ENCODE measurements around the gene FRMPD4.

Gene FRMPD4

DNA sequence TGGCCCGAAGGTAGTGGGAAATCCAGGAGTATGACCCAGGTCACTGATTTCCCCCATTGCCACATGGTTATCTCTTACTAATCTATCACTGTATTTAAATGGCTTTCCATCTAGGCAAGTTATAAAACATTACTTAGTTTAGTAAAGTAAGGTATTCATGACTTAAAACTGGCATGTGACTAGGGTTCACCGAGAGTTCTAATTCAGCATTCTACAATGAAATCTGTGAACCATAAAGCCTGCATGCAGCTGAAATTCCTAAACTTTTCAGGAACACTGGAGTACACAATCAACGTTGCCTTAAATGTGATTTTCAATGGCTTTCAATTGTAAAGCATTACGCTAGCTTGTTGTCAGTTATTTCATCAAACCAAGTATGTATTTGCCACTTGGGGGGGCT, 630.2 kb downstream of the FRMPD4 start:
- DNase-seq (ENCODE audit: low read depth) = no peak

DNA sequence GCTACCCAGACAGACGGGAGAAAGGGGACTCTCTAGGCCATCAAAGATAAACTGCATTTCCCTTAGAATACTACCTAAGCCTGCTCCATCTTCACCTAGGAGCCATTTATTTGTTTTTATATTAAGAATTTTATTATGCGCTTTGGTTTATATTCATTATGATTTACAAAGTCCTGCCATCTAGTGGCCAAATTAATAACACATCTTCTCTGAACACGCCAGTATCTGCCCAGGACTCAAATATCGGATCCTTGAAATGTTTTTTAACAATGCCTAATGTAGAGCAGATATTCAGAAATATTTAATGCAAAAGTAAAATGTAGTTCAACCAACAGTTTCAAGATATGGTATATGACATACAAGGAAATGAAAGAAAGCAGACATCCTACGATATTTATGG, 632.2 kb downstream of the FRMPD4 start:
- no peak for DNase-seq (ENCODE audit: low read depth)

DNA sequence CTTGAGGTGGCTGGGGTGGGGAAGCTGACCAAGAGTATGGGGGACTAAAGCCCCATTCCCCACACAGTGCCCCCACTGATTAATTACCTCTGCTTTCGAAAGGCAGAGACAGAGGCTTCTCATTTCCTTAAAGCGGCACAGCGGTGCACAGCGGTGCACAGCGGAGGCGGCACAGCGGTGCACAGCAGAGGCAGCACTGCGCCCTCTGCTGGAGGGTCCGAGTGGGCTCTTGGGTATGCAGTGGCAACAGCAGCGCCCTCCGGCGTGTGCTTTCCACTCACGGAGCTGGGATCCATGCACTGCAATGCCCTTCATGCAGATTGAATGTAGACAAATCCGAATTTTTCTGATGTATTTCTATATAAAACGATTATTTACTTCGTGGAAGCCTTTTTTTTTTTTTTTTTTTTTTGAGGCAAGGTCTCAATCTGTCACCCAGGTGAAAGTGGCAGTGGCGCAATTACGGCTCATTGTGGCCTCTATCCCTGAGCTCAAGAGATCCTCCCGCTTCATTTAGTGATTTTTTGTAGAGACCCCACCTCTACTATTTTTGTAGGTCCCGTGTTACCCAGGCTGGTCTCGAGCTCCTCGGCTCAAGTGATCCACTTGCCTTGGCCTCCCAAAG, 633.3 kb downstream of the FRMPD4 start:
- DNase-seq (ENCODE audit: low read depth) = peak; percentile 49
